ENCODE measurements around the gene FASN. TPM values are rescaled to one million over a fixed set of nuclear protein-coding genes. Genes with fewer than 3 reads are reported as not detected.

FASN gene
- total and polyA plus RNA-seq, 2 of the 4 experiments (the other 2 are of a cell fraction): 12.4 to 56.0 TPM

GRCh38 chr17:82087961-82088837 lies 9.8 kb downstream of the FASN start:
- Histone ChIP-seq H3K9ac (ENCODE audit: low read depth, low read length) (no peak overlapping the region), H3K4ac (ENCODE audit: low read depth, low read length) (no peak overlapping the region), H4K5ac (ENCODE audit: low read depth, low read length) (no peak overlapping the region), H2BK5ac (ENCODE audit: low read depth, low read length, poor library complexity, severe bottlenecking) (no peak overlapping the region), H2AK9ac (replicated peaks; ENCODE audit: low read depth, low read length, poor library complexity) (peak overlapping the region; percentile 85), H3K9me1 (ENCODE audit: insufficient read depth, low read length) (no peaks in the 10 kb centered on the region), H2BK120ac (ENCODE audit: low read depth, low read length) (no peak overlapping the region), H3K36me3 (ENCODE audit: control insufficient read depth, insufficient read depth, low read length) (peaks cover 95% of the 10 kb centered on the region), H4K20me1 (ENCODE audit: insufficient read depth, low read length) (peaks cover 2% of the 10 kb centered on the region), H3K23ac (ENCODE audit: low read depth, low read length) (no peak overlapping the region), H2BK20ac (ENCODE audit: low read depth, low read length) (no peak overlapping the region), H3K14ac (replicated peaks; ENCODE audit: low read depth, low read length) (no peak overlapping the region), H3K4me1 (ENCODE audit: control insufficient read depth, insufficient read depth, low read length) (no peaks in the 10 kb centered on the region), H4K8ac (ENCODE audit: low read depth in 2 of 2, low read length in 2 of 2) (no peak overlapping the region), H3K27me3 (ENCODE audit: control insufficient read depth, insufficient read depth, low read length) (no peaks in the 10 kb centered on the region), H3K4me2 (ENCODE audit: low read depth, low read length) (no peak overlapping the region), H3K27ac (ENCODE audit: insufficient read depth, low read length) (no peak overlapping the region), H3K79me1 (ENCODE audit: low read depth in 1 of 2, low read length in 2 of 2) (peaks cover 0 to 2% of the 10 kb centered on the region in 2 experiments; a peak in 2 of 4 replicates), H3K4me3 (ENCODE audit: insufficient read depth, low read depth, low read length) (no peak overlapping the region), H2AK5ac (ENCODE audit: low read depth, low read length) (no peak overlapping the region), H3K18ac (ENCODE audit: low read depth, low read length) (no peak overlapping the region), H4K91ac (ENCODE audit: insufficient read depth, low read depth, low read length) (no peak overlapping the region), H2BK15ac (ENCODE audit: low read depth, low read length) (no peak overlapping the region), H3K9me3 (ENCODE audit: control insufficient read depth, insufficient read depth, low read length) (no peaks in the 10 kb centered on the region), H3K56ac (ENCODE audit: extremely low read depth, insufficient read depth, low read length) (no peak overlapping the region), H2AFZ (replicated peaks; ENCODE audit: low read length, poor library complexity) (no peak overlapping the region)
- in situ Hi-C loops (cut with MboI; ENCODE audit: low sequenced_read_pairs): no loop called here
- BruUV-seq (replicated peaks): no TSS peak
- WGBS, 2 experiments (ENCODE audit: extremely low coverage in 2 of 2, insufficient read length in 1 of 2): 96% methylated on average over 14 of the region's 48 CpGs; no CpG with 5 or more reads in 1 of the 2 experiments
- ChIA-PET POLR2A (ENCODE audit: unreplicated experiment) (no interaction called here), CTCF (no interaction called here)
- ATAC-seq (ENCODE audit: low read depth) (no peak), DNase-seq (no peak)
- dilution Hi-C loops (cut with HindIII; ENCODE audit: low sequenced_read_pairs, unreplicated experiment): no loop called here
- TF ChIP-seq SMC3 (IDR thresholded peaks at IDR 0.05; ENCODE audit: low read depth, low read length): no peak
- TF ChIP-seq MAFK (IDR thresholded peaks at IDR 0.05; ENCODE audit: low read depth, low read length): no peak
- no peak for TF ChIP-seq USF2 (IDR thresholded peaks at IDR 0.05; ENCODE audit: low read depth, low read length)
- TF ChIP-seq CEBPB (IDR thresholded peaks at IDR 0.05; ENCODE audit: low read depth, low read length): no peak
- TF ChIP-seq RFX5 (IDR thresholded peaks at IDR 0.05; ENCODE audit: low read depth, low read length): no peak
- no peak for TF ChIP-seq RAD21 (IDR thresholded peaks at IDR 0.05; ENCODE audit: low read length)
- TF ChIP-seq RCOR1 (IDR thresholded peaks at IDR 0.05; ENCODE audit: insufficient replicate concordance, low read length): no peak
- no peak for TF ChIP-seq CTCF (conservative IDR thresholded peaks at IDR 0.05; ENCODE audit: low read depth, low read length)
- no peak for TF ChIP-seq BHLHE40 (IDR thresholded peaks at IDR 0.05; ENCODE audit: low read depth, low read length)
- no peak for TF ChIP-seq FOS (IDR thresholded peaks at IDR 0.05; ENCODE audit: low read depth, low read length)
- no peak for TF ChIP-seq MXI1 (IDR thresholded peaks at IDR 0.05; ENCODE audit: borderline replicate concordance, low read depth, low read length)
- intact Hi-C loops (cut with micrococcal nuclease): no loop called here
